K562 (cell line): ENCODE results near the gene SMAP2. TPM values are rescaled to one million over a fixed set of nuclear protein-coding genes. Genes with fewer than 3 reads are reported as not detected.
A peak's percentile ranks its signal among the peaks of the same experiment; 100 is the strongest.

Source experiments
- ATAC-seq: fragments of 200-7000 bp; cut with Tn5 transposase; 3 replicates; pipeline ENCODE4 v1.9.1; 2020; ENCODE audit warnings: moderate library complexity
- BruUV-seq: library from RNA; stranded (reverse); fragments of 400-500 nt; replicated peaks from 2 replicates; lab custom pipeline; 2021; lab: Mats Ljungman, UMichigan
- CTCF ChIA-PET: fragments of 300-600 bp; formaldehyde crosslinking; extraction: SDS; loops from one replicate; lab custom pipeline; 2021; ENCODE audit warnings: low intra/inter-chr PET ratio; lab: Yijun Ruan, JAX
- POLR2A ChIA-PET: fragments of 300-600, 350-650 bp; sonication (Branson Sonifier 250); formaldehyde crosslinking; extraction: SDS; loops from one replicate; lab custom pipeline; 2021; ENCODE audit warnings: antibody characterized with exemption, inconsistent platforms; lab: Yijun Ruan, JAX
- DNase-seq, 4 experiments: peaks; one replicate each; pipeline versions ENCODE4 v3.0.0 to v3.0.0-alpha.2; 2011 to 2018; ENCODE audit warnings: low spot score in 3 of 4, mixed read lengths in 3 of 4; ENCODE audit errors: extremely low read depth in 1 of 4
- FAIRE-seq: peaks from 2 replicates; lab custom pipeline; 2011; peaks lifted over from hg19 to GRCh38; lab: Jason Lieb, UNC
- H2AFZ ChIP-seq: 2 replicates; pipeline ENCODE4 v1.6.0; 2011; ENCODE audit warnings: low read depth, low read length, control low read depth, inconsistent platforms
- H3K27ac ChIP-seq: fragments of 200-600 bp; 3 replicates; pipeline ENCODE4 v1.8.0; 2011; ENCODE audit warnings: low read depth, mild to moderate bottlenecking, control low read depth, inconsistent platforms, low read length, moderate library complexity, mixed read lengths; ENCODE audit errors: extremely low read depth
- H3K27me3 ChIP-seq, 2 experiments: fragments of 300-600 bp in 1 of 2; 2 replicates in 1 of 2; 3 replicates in 1 of 2; pipeline versions ENCODE4 v1.6.0 to v1.8.0; 2011; ENCODE audit warnings: inconsistent platforms in 2 of 2, low read length in 2 of 2, mild to moderate bottlenecking in 1 of 2, mixed read lengths in 1 of 2, moderate library complexity in 1 of 2; ENCODE audit not compliant: control insufficient read depth in 2 of 2, insufficient read depth in 2 of 2
- H3K36me3 ChIP-seq: fragments of 300-600 bp; 3 replicates; pipeline ENCODE4 v1.8.0; 2011; ENCODE audit warnings: mild to moderate bottlenecking, low read length, inconsistent platforms; ENCODE audit not compliant: control insufficient read depth, insufficient read depth
- H3K4me1 ChIP-seq, 2 experiments: fragments of 200-600 bp in 1 of 2; replicated peaks in 1 of 2; 2 replicates in 1 of 2; 3 replicates in 1 of 2; pipeline versions ENCODE4 v1.5.1 to v1.8.0; 2011; ENCODE audit warnings: inconsistent platforms in 2 of 2, low read length in 2 of 2, mild to moderate bottlenecking in 1 of 2, mixed read lengths in 1 of 2, moderate library complexity in 1 of 2; ENCODE audit not compliant: control insufficient read depth in 2 of 2, insufficient read depth in 2 of 2
- H3K4me2 ChIP-seq: 2 replicates; pipeline ENCODE4 v1.6.1; 2011; ENCODE audit warnings: low read length, control low read depth, inconsistent platforms, mixed read lengths; ENCODE audit not compliant: insufficient read depth
- H3K4me3 ChIP-seq: fragments of 200-600 bp; sonication (generic), shearing (Covaris generic); 2 replicates; pipeline ENCODE4 v1.5.1; 2016; ENCODE audit warnings: control low read depth, inconsistent platforms
- H3K79me2 ChIP-seq: fragments of 200-600 bp; 3 replicates; pipeline ENCODE4 v1.8.0; 2011; ENCODE audit warnings: low read length, inconsistent platforms; ENCODE audit not compliant: control insufficient read depth, insufficient read depth
- H3K9ac ChIP-seq, 2 experiments: 2 replicates each; pipeline versions ENCODE4 v1.6.0 to v1.6.1; 2011; ENCODE audit warnings: low read depth in 2 of 2, low read length in 2 of 2, control low read depth in 1 of 2, inconsistent platforms in 1 of 2, mild to moderate bottlenecking in 1 of 2, mixed read lengths in 1 of 2; ENCODE audit not compliant: insufficient read depth in 1 of 2
- H3K9me1 ChIP-seq: one replicate; pipeline ENCODE4 v1.6.0; 2011; ENCODE audit warnings: inconsistent platforms, mild to moderate bottlenecking, low read length, moderate library complexity; ENCODE audit not compliant: control insufficient read depth, insufficient read depth
- H3K9me3 ChIP-seq: replicated peaks from 2 replicates; pipeline ENCODE4 v1.5.1; 2011; ENCODE audit warnings: low read depth, low read length, inconsistent platforms; ENCODE audit not compliant: control insufficient read depth, insufficient read depth
- H4K20me1 ChIP-seq: replicated peaks from 2 replicates; pipeline ENCODE4 v1.6.1; 2011; ENCODE audit warnings: low read length, inconsistent platforms, mixed read lengths; ENCODE audit not compliant: control insufficient read depth, insufficient read depth
- DPF2 ChIP-seq: fragments of 450-650 bp; IDR thresholded peaks from 2 replicates; pipeline ENCODE4 v1.6.1; 2016
- NCOA2 ChIP-seq, 2 experiments: fragments of 450-650 bp; IDR thresholded peaks; 2 replicates each; pipeline ENCODE4 v1.6.1; 2018; ENCODE audit warnings: mild to moderate bottlenecking in 2 of 2, moderate library complexity in 1 of 2; ENCODE audit not compliant: partially characterized antibody in 2 of 2
- PATZ1 ChIP-seq: fragments of 250-450 bp; sonication (Bioruptor Pico); IDR thresholded peaks from 2 replicates; pipeline ENCODE4 v1.5.0; 2020; ENCODE audit warnings: mild to moderate bottlenecking, borderline replicate concordance
- RBM15 ChIP-seq: fragments of 200-400 bp; formaldehyde crosslinking; IDR thresholded peaks from 2 replicates; pipeline ENCODE4 v1.6.1; 2018; ENCODE audit warnings: mild to moderate bottlenecking, low read length, moderate library complexity; ENCODE audit not compliant: insufficient read depth
- SMARCE1 ChIP-seq: fragments of 450-650 bp; IDR thresholded peaks from 2 replicates; pipeline ENCODE4 v1.7.1; 2016; ENCODE audit warnings: mild to moderate bottlenecking
- ZNF232 ChIP-seq: sonication (generic); formaldehyde crosslinking; IDR thresholded peaks from 2 replicates; pipeline ENCODE4 v1.8.0; 2022; ENCODE audit warnings: mild to moderate bottlenecking, missing genetic modification reagents
- WGBS: fragments of 100-300 bp; shearing (Covaris generic); methylation state at CpG from one replicate; pipeline ENCODE4 v1.1.6; 2016; ENCODE audit warnings: low coverage, mixed read lengths; ENCODE audit not compliant: insufficient coverage; ENCODE audit errors: missing lambda C conversion rate; 5-methylcytosine and 5-hydroxymethylcytosine counted together
- in situ Hi-C: fragments of 300-500 bp; cut with MboI; formaldehyde crosslinking; loops from 4 replicates; pipeline ENCODE4 v1.15.0; 2018; ENCODE audit warnings: inconsistent platforms, mixed read lengths
- intact Hi-C: fragments of 100-400 bp; cut with micrococcal nuclease; formaldehyde crosslinking; loops from 2 replicates; pipeline ENCODE4 v1.14.2; 2022
- polyA plus RNA-seq, 8 experiments: library from polyadenylated mRNA; depleted of rRNA in 4 of 8; stranded (reverse) in 5 of 8; unstranded in 3 of 8; fragments of >200 nt; fragmentation: Nextera tagmentation in 2 of 8; fragmentation: Illumina TruSeq in 1 of 8; extraction: Ambion mirVana in 2 of 8; extraction: Trizol in 1 of 8; gene quantifications; 2 replicates each; pipeline versions ENCODE4 v1.2.1 to v1.2.3, GENCODE V29; 2011 to 2014; ENCODE audit warnings: inconsistent platforms in 1 of 8, missing spikeins in 1 of 8
- total RNA-seq, 7 experiments: library from RNA; depleted of rRNA in 6 of 7; stranded (reverse); fragments of >200 nt in 6 of 7; fragmentation: Illumina TruSeq in 2 of 7; extraction: Trizol in 2 of 7; gene quantifications; 2 replicates each; pipeline versions ENCODE4 v1.2.1 to v1.2.3, GENCODE V29; 2011 to 2021; ENCODE audit warnings: low replicate concordance in 1 of 7

SMAP2 gene
- total and polyA plus RNA-seq, 9 of the 15 experiments (the other 6 are each of a cell fraction or from before 2014, with no cell fraction given) = 38.7 to 212 (median 94.1) TPM

- H3K4me2 ChIP-seq = peak overlapping the region; percentile 90
- peaks cover 11% of the 10 kb centered on the region; the same call in 2 of the 3 replicates for H3K36me3 ChIP-seq
- H3K27me3 ChIP-seq = no peaks in the 10 kb centered on the region
- peak overlapping the region; percentile 79 for H3K27ac ChIP-seq
- no peaks in the 10 kb centered on the region for H4K20me1 ChIP-seq
- peak overlapping the region; percentile 98 for H2AFZ ChIP-seq
- H3K4me3 ChIP-seq = peak overlapping the region; percentile 58
- peaks cover 22% of the 10 kb centered on the region for H3K79me2 ChIP-seq
- no TSS peak for BruUV-seq
- peaks cover 17% of the 10 kb centered on the region for H3K9me3 ChIP-seq
- no peak for TF ChIP-seq ZNF232 (CRISPR knock-in tag)
- TF ChIP-seq RBM15 = no peak
- 0 out of 2 replicates have a peak, but pooled peaks have one; percentile 11 for TF ChIP-seq SMARCE1
- TF ChIP-seq DPF2 = 0 out of 2 replicates have a peak, but pooled peaks have one; percentile 4
- TF ChIP-seq NCOA2 (IDR thresholded peaks at IDR 0.05; ENCODE audit: partially characterized antibody in 2 of 2) = no peak
- TF ChIP-seq PATZ1 (CRISPR knock-in tag) = no peak
- peak overlapping the region; percentile 80 to 90; a peak in 3 of 4 replicates for H3K9ac ChIP-seq
- WGBS = 40% methylated on average over 1 of the region's 1 CpG
- ChIA-PET POLR2A (interaction anchor here (0.7 to 2.2 kb wide), 6 partner anchors 9 to 551 kb away, joined by 3 to 7 read pairs (median 4); partner anchors contain the start of genes EXO5 and ZFP69), CTCF (no interaction called here)
- in situ Hi-C loops (no loop called here), intact Hi-C loops (no loop called here)
- H3K9me1 ChIP-seq = no peaks in the 10 kb centered on the region
- ATAC-seq (no peak), FAIRE-seq (no peak), DNase-seq (no peak)
- peaks cover 10% of the 10 kb centered on the region in 2 experiments; a peak in 3 of 5 replicates for H3K4me1 ChIP-seq
Measured at GRCh38 chr1:40451238-40451585, 77.7 kb downstream of the SMAP2 start.
